CD4-positive, alpha-beta T cell (primary cell): Measurements from ENCODE around the gene ANKRD42. TPM values are rescaled to one million over a fixed set of nuclear protein-coding genes. Genes with fewer than 3 reads are reported as not detected.

Experiments
- ATAC-seq: fragments of 200-7000 bp; cut with Tn5 transposase; one replicate; pipeline ENCODE4 v1.10.0; 2022; ENCODE audit warnings: mild to moderate bottlenecking; ENCODE audit not compliant: poor library complexity
- CTCF ChIA-PET: fragments of 350-600 bp; sonication (Branson Sonifier 250); formaldehyde crosslinking; loops from one replicate; lab custom pipeline; 2021; ENCODE audit warnings: antibody characterized with exemption, inconsistent platforms; lab: Charles Lee
- POLR2A ChIA-PET: fragments of 350-600 bp; sonication (Branson Sonifier 250); formaldehyde crosslinking; loops from one replicate; lab custom pipeline; 2021; ENCODE audit warnings: antibody characterized with exemption, inconsistent platforms; lab: Charles Lee
- DNase-seq, 14 experiments: peaks; one replicate each; pipeline ENCODE4 v3.0.0-alpha.2; 2013 to 2020; ENCODE audit warnings: mixed read lengths in 2 of 14
- H3K27ac ChIP-seq, 2 donors: one replicate each; pipeline versions ENCODE4 v1.5.1 to v1.7.0; 2013; ENCODE audit warnings: low read length in 2 of 2, low read depth in 1 of 2, mild to moderate bottlenecking in 1 of 2
- H3K27me3 ChIP-seq, 2 experiments: 1 replicate in 1 of 2; 2 replicates in 1 of 2; pipeline versions ENCODE4 v1.6.1 to v1.7.0; 2013; ENCODE audit warnings: low read length in 2 of 2, control low read depth in 1 of 2, mild to moderate bottlenecking in 1 of 2, moderate library complexity in 1 of 2; ENCODE audit not compliant: insufficient read depth in 2 of 2, control insufficient read depth in 1 of 2
- H3K36me3 ChIP-seq: one replicate; pipeline ENCODE4 v1.6.1; 2013; ENCODE audit warnings: low read length, control low read depth; ENCODE audit not compliant: insufficient read depth
- H3K4me1 ChIP-seq: one replicate; pipeline ENCODE4 v1.6.1; 2013; ENCODE audit warnings: low read length, control low read depth; ENCODE audit not compliant: insufficient read depth
- H3K4me3 ChIP-seq: one replicate; pipeline ENCODE4 v1.5.1; 2013; ENCODE audit warnings: mild to moderate bottlenecking, low read length, moderate library complexity
- H3K9me3 ChIP-seq, 2 experiments: 1 replicate in 1 of 2; 2 replicates in 1 of 2; pipeline versions ENCODE4 v1.6.1 to v1.7.0; 2013; ENCODE audit warnings: low read length in 2 of 2, mild to moderate bottlenecking in 2 of 2, control low read depth in 1 of 2, moderate library complexity in 1 of 2; ENCODE audit not compliant: control insufficient read depth in 1 of 2, insufficient read depth in 1 of 2
- H3K27ac Mint-ChIP-seq: one replicate; pipeline ENCODE4 v1.8.0; 2020; ENCODE audit warnings: mixed read lengths
- H3K27me3 Mint-ChIP-seq: one replicate; pipeline ENCODE4 v1.8.0; 2021; ENCODE audit warnings: mixed read lengths
- H3K36me3 Mint-ChIP-seq: one replicate; pipeline ENCODE4 v1.8.0; 2021; ENCODE audit warnings: low read depth, mixed read lengths
- H3K4me1 Mint-ChIP-seq: one replicate; pipeline ENCODE4 v1.8.0; 2021; ENCODE audit warnings: low read depth, mixed read lengths
- H3K4me3 Mint-ChIP-seq: one replicate; pipeline ENCODE4 v1.8.0; 2020; ENCODE audit warnings: mild to moderate bottlenecking, mixed read lengths
- H3K9me3 Mint-ChIP-seq: one replicate; pipeline ENCODE4 v1.8.0; 2020; ENCODE audit warnings: mixed read lengths
- CTCF ChIP-seq: fragments of 200-600 bp; IDR thresholded peaks from one replicate; pipeline ENCODE4 v1.8.0; 2022; ENCODE audit warnings: antibody characterized with exemption, mild to moderate bottlenecking
- intact Hi-C, 2 experiments: fragments of 100-400 bp; cut with DNase I in 1 of 2; cut with micrococcal nuclease in 1 of 2; formaldehyde crosslinking; loops; one replicate each; pipeline versions ENCODE4 v1.15.1 to v1.9.0; 2023 to 2025; cut with DNase I, micrococcal nuclease
- total RNA-seq, 174 experiments: library from RNA in 2 of 174; stranded (reverse) in 2 of 174; gene quantifications; one replicate each; pipeline ENCODE4 v1.2.3 and lab custom pipeline; 2021 to 2026

The ANKRD42 gene
- total RNA-seq, 2 experiments from 2014 or later: 8.6 to 10.0 TPM

GRCh38 chr11:83168756-83169155, 24.8 kb upstream of the ANKRD42 start:
- Histone ChIP-seq H3K4me3 (no peak overlapping the region), H3K4me1 (peaks cover 35% of the 10 kb centered on the region), H3K27me3 (no peaks in the 10 kb centered on the region), H3K9me3 (no peaks in the 10 kb centered on the region), H3K36me3 (peaks cover 85% of the 10 kb centered on the region), H3K27ac (no peak overlapping the region)
- H3K4me3 Mint-ChIP-seq: peak overlapping the region; percentile 53
- DNase-seq (no peak), ATAC-seq (no peak)
- peaks cover 96% of the 10 kb centered on the region for H3K36me3 Mint-ChIP-seq
- H3K27me3 Mint-ChIP-seq: no peaks in the 10 kb centered on the region
- no peaks in the 10 kb centered on the region for H3K9me3 Mint-ChIP-seq
- intact Hi-C loops: no loop called here
- ChIA-PET POLR2A (interaction anchor here (0.7 to 5.6 kb wide), 3 partner anchors 9 to 16 kb away, joined by 3 to 39 read pairs (median 4); partner anchors contain the start of gene PCF11), CTCF (no interaction called here)
- H3K27ac Mint-ChIP-seq: peak overlapping the region; percentile 63
- H3K4me1 Mint-ChIP-seq: peaks cover 83% of the 10 kb centered on the region
- TF ChIP-seq CTCF: no peak

GRCh38 chr11:83170865-83171264, 22.6 kb upstream of the ANKRD42 start:
- H3K9me3 ChIP-seq: no peaks in the 10 kb centered on the region
- peaks cover 96% of the 10 kb centered on the region for H3K36me3 Mint-ChIP-seq
- H3K4me1 Mint-ChIP-seq: peaks cover 80% of the 10 kb centered on the region
- ATAC-seq (no peak), DNase-seq (no peak)
- intact Hi-C loops: loop anchor here in 1 of 2 experiments (5.0 kb wide), 1 partner anchor 264 kb away; no protein-coding TSS in a partner anchor
- H3K27ac ChIP-seq: no peak overlapping the region
- peak overlapping the region; percentile 81 for H3K4me3 Mint-ChIP-seq
- ChIA-PET POLR2A (interaction anchor here (3.9 kb wide), 1 partner anchor 15 kb away, joined by 31 read pairs; the partner anchor contains the start of gene PCF11), CTCF (no interaction called here)
- no peaks in the 10 kb centered on the region for H3K27me3 ChIP-seq
- no peaks in the 10 kb centered on the region for H3K27me3 Mint-ChIP-seq
- H3K27ac Mint-ChIP-seq: peak overlapping the region; percentile 43
- H3K36me3 ChIP-seq: peaks cover 89% of the 10 kb centered on the region
- no peak for TF ChIP-seq CTCF
- H3K4me1 ChIP-seq: peaks cover 46% of the 10 kb centered on the region
- no peaks in the 10 kb centered on the region for H3K9me3 Mint-ChIP-seq
- peak overlapping the region; percentile 27 for H3K4me3 ChIP-seq

GRCh38 chr11:83172551-83172950, 21.0 kb upstream of the ANKRD42 start:
- H3K27me3 Mint-ChIP-seq: no peaks in the 10 kb centered on the region
- Histone ChIP-seq H3K27me3 (no peaks in the 10 kb centered on the region), H3K9me3 (no peaks in the 10 kb centered on the region), H3K27ac (no peak overlapping the region), H3K4me3 (no peak overlapping the region), H3K4me1 (peaks cover 48% of the 10 kb centered on the region), H3K36me3 (peaks cover 84% of the 10 kb centered on the region)
- H3K27ac Mint-ChIP-seq: peak overlapping the region; percentile 66
- ChIA-PET CTCF (interaction anchor here (1.8 kb wide), 1 partner anchor 13 kb away, joined by 6 read pairs; no protein-coding TSS in a partner anchor), POLR2A (interaction anchor here (1.7 to 3.9 kb wide), 3 partner anchors 10 to 16 kb away, joined by 4 to 31 read pairs (median 8); partner anchors contain the start of gene PCF11)
- no peak for DNase-seq
- TF ChIP-seq CTCF: no peak
- no peak for ATAC-seq
- no peaks in the 10 kb centered on the region for H3K9me3 Mint-ChIP-seq
- H3K4me3 Mint-ChIP-seq: peak overlapping the region; percentile 62
- peaks cover 84% of the 10 kb centered on the region for H3K4me1 Mint-ChIP-seq
- intact Hi-C loops: loop anchor here in 1 of 2 experiments (5.0 kb wide), 1 partner anchor 265 kb away; no protein-coding TSS in a partner anchor
- peaks cover 96% of the 10 kb centered on the region for H3K36me3 Mint-ChIP-seq
